Measurements from ENCODE around the gene TEPSIN. TPM values are rescaled to one million over a fixed set of nuclear protein-coding genes. Genes with fewer than 3 reads are reported as not detected.

TEPSIN gene
- total and polyA plus RNA-seq, 2 of the 8 experiments (the other 6 are each of a cell fraction or from before 2014, with no cell fraction given) = 22.9 to 28.0 TPM

DNA sequence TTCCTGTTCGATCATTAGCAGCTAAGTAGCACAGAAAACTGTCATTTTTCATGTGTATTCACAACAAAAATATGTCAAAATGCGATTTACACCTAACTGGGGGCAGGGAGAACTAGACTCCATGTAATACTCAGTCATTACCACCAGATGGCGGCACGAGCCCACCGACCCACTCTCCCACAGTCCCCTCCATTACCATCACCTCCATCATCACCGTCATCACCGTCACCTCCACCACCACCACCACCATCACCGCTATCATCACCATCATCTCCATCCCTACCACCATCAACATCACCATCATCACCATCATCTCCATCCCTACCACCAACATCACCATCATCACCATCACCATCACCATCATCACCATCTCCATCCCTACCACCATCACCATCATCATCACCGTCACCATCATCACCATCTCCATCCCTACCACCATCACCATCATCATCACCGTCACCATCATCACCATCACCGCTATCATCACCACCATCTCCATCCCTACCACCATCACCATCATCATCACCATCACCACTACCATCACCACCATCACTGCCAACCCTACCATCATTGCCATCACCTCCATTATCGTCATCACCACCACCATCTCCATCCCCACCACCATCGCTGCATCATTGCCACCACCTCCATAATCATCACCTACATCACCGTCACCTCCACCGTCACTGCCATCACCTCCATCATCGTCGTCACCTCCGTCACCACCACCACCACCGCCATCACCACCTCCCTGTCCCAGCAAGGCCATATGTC, 14.7 kb upstream of the TEPSIN start (continued):
- peak; percentile 45; the same call in 1 of the 2 replicates for TF ChIP-seq KDM1A (IDR thresholded peaks at IDR 0.05; ENCODE audit: borderline replicate concordance, low read length)
- TF ChIP-seq HDAC6 (IDR thresholded peaks at IDR 0.05; ENCODE audit: low read depth, low read length) = no peak
- 0 out of 4 replicates have a peak, but pooled peaks of 1 of the 2 experiments have one; percentile 37 for TF ChIP-seq HDAC2 (IDR thresholded peaks at IDR 0.05; ENCODE audit: borderline replicate concordance in 1 of 2, low read depth in 2 of 2, low read length in 2 of 2)
- no peak for TF ChIP-seq EGR1 (IDR thresholded peaks at IDR 0.05; ENCODE audit: borderline replicate concordance, low read depth, low read length)
- no peak for TF ChIP-seq TCF12 (IDR thresholded peaks at IDR 0.05; ENCODE audit: low read depth, low read length)
- TF ChIP-seq, protein P1, sequence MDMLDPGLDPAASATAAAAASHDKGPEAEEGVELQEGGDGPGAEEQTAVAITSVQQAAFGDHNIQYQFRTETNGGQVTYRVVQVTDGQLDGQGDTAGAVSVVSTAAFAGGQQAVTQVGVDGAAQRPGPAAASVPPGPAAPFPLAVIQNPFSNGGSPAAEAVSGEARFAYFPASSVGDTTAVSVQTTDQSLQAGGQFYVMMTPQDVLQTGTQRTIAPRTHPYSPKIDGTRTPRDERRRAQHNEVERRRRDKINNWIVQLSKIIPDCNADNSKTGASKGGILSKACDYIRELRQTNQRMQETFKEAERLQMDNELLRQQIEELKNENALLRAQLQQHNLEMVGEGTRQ (IDR thresholded peaks at IDR 0.05; ENCODE audit: low read length) = no peak
- TF ChIP-seq BACH1 (IDR thresholded peaks at IDR 0.05; ENCODE audit: low read length) = 0 out of 2 replicates have a peak, but pooled peaks have one; percentile 16
- TF ChIP-seq RAD21 (IDR thresholded peaks at IDR 0.05 in 1 of 2, conservative IDR thresholded peaks at IDR 0.05 in 1 of 2; ENCODE audit: low read depth in 2 of 2, low read length in 2 of 2) = peak; percentile 89 to 98

Measured in H1 (cell line).